Erythroblast (primary cell): ENCODE results near the gene PARM1.

Source experiments
- GATA1 ChIP-seq: IDR thresholded peaks from 2 replicates; pipeline ENCODE4 v1.6.1; 2011; ENCODE audit warnings: low read depth, mild to moderate bottlenecking, control low read depth, low read length, moderate library complexity
- POLR2A ChIP-seq: IDR thresholded peaks from 2 replicates; pipeline ENCODE4 v1.6.1; 2011; ENCODE audit warnings: mild to moderate bottlenecking, low read length

GRCh38 chr4:75048208-75048879 lies 115.4 kb downstream of the PARM1 start:
- TF ChIP-seq POLR2A (no peak), GATA1 (no peak)
